Dermis blood vessel endothelial cell (primary cell): Measurements from ENCODE around the gene LGALS3BP. TPM values are rescaled to one million over a fixed set of nuclear protein-coding genes. Genes with fewer than 3 reads are reported as not detected.

Experiments used
- DNase-seq: peaks from one replicate; pipeline ENCODE4 v3.0.0; 2010
- total RNA-seq: library from RNA; depleted of rRNA; stranded (reverse); fragments of >200 nt; gene quantifications from 2 replicates; pipeline ENCODE4 v1.2.3, GENCODE V29; 2014

LGALS3BP gene
- total RNA-seq, 1 donor from 2014 or later: 7.5 TPM

DNA sequence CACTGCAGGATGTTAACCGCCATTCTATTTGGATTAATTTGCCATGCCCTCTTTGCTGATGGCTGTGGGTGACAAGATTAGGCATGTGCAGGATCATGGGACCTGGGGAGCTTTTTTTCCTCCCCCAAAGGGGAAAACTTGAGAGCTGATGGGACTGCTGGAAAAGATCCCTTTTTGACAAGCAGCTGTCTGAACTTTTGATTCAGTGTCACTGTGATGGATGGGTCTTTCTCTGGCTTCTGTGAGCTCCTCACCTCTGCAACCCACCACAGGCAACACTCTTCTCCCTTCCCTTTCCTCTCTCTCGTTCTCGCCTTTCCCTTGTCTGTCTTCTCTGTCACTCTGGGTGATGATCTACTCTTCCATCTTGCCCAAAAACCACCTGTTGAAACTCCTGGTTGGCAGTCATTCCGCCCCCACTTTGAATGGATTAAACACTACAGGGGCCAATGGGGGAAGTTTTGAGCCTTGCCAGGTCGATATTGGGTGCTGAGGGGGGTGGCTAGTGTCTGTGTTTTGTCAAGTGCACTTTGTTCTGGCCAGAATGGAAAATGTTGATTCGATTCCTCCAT, 32.9 kb upstream of the LGALS3BP start:
- no peak for DNase-seq

GRCh38 chr17:79011451-79012147, 31.9 kb upstream of the LGALS3BP start:
- DNase-seq: peak; percentile 84

DNA sequence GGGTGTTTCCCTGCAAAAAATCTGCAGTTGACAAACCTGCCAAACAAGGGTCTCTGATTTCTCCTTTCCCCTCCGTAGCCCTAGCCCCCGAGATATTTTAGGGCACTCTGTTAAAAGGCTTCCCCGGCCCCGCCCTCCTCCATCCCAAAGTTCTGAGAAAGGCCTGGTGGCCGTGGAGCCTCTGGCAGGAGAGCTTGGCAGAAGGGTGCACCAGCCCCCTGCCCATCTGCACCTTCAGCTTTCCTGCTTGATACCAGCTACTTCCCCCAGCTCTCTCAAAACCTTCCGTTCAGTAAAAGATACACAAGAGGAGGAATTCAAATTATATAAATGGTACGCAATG, 30.6 kb upstream of the LGALS3BP start:
- no peak for DNase-seq

- peak; percentile 90 for DNase-seq
These were observed 29.9 kb upstream of the LGALS3BP start, which contains the start of gene CANT1 for GRCh38 chr17:79009397-79010303. Gene CANT1, minus strand, starts transcription at chr17:79009764. Its CDS starts 12,142 bp downstream, at chr17:78997622.

DNA sequence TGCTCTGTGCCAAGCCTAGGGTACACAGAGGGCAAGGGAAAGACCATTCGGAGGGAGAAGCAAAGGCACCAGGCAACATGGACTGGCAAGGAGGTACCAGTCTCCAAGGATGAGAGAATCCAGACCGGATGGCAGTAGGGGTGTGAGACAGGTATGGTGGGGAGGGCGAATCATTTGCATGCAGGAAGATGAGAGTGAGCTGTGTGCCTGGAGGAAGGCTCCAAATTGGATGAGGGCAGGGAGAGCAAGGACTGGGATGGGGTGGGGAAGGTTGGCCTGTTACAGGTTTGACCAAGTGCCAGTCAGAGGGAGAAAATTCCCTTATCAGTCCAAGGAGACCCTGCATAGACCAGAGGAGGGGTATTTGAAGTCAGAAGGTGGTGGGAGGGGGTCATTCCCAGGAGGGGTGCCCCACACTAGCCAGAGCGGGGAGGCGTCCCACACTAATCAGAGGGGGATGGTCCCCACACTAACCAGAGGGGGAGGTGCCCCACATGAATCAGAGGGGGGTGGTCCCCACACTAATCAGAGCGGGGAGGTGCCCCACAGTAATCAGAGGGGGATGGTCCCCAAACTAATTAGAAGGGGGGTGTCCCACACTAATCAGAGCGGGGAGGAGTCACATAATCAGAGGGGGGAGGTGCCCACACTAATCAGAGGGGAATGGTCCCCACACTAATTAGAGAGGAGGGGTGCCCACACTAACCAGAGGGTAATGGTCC, 29.1 kb upstream of the LGALS3BP start:
- DNase-seq: no peak

GRCh38 chr17:79007504-79008381, 28.0 kb upstream of the LGALS3BP start:
- DNase-seq: no peak

GRCh38 chr17:79006794-79007503, 27.2 kb upstream of the LGALS3BP start:
- no peak for DNase-seq

GRCh38 chr17:79006046-79006445, 26.3 kb upstream of the LGALS3BP start:
- no peak for DNase-seq

GRCh38 chr17:79005063-79005861, 25.5 kb upstream of the LGALS3BP start:
- peak; percentile 54 for DNase-seq

DNA sequence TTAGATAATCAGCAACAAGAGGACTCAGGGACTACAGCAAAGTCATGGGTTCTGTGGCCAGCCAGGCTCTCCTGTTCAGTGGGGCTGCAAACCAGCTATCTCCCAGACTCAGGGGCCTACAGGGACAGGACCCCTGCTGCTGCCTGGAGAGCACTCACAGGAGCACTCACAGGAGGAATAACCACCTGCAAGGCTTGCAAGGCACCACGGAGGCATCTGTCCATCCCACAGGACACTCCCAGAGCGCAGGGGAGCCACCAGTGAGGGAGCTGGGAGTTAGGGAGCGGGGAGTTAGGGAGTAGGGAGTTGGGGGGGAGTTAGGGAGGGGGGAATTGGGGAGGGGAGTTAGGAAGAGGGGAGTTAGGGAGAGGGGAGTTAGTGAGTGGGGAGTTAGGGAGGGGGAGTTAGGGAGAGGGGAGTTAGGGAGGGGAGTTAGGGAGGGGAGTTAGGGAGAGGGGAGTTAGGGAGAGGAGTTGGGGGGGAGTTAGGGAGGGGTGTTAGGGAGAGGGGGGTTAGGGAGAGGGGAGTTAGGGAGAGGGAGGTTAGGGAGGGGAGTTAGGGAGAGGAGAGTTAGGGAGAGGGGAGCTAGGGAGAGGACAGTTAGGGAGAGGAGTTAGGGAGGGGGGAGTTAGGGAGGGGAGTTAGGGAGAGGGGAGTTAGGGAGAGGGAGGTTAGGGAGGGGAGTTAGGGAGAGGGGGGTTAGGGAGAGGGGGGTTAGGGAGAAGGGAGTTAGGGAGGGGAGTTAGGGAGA, 24.1 kb upstream of the LGALS3BP start:
- DNase-seq: no peak

GRCh38 chr17:79002796-79003593, 23.3 kb upstream of the LGALS3BP start:
- DNase-seq: no peak

DNA sequence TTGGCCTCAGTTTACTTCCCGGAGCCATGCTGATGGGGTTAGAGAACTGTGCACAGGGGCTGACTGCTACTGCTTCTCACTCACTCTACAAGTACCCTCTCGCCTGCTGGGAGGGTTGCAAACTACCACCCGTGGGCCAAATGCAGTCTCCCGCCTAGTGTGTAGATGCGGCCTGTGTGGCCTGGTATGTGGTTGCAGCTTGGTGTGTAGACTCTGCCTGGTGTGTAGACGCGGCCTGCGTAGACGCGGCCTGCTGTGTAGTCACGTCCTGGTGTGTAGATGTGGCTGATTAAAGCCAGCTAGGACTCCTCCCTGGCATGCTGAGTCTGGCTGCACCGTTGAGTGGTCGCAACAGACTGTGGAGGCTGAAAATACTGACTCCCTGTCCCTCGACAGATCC, 22.6 kb upstream of the LGALS3BP start:
- no peak for DNase-seq

DNA sequence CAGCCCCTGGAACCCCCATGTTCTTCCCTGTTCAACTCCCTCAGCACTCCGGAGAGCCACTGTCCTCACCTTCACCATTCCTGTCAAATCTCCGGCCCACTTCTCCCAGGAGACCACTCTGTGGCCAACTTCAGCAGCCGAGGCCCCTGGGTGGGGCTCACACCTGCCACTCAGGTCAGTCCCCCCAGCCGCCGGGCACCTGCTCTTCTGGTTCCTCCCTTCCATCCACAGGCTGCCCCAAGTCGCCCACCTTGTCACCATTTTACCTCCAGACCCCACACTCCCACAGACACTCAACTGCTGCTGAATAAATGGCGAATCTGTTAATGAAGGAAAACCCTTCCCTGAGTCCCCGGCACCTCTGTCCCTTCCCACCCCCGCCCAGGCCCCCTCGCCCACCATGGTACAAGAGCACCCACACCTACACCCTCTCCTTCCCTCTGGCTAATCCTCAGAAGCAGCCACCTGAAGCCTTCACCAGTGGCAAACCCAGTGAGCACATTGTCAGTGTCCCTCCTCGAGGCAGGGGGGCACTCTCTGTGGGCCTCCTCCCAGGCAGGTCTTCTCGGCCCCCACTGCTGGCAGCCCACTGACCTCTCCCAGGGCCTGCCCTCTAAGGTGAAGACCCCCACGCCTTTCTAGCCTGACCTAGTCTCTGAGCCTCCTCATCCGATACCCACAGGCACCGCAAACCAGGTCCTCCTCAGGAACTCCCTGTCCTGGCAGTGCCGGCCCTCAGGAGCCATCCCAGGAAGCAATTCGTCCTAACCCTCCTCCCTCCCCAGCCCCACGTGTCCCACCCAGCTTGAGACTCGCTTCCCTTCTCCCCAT, 21.7 kb upstream of the LGALS3BP start:
- DNase-seq: no peak

GRCh38 chr17:79000396-79001189, 20.9 kb upstream of the LGALS3BP start:
- DNase-seq: no peak

- DNase-seq: no peak
These were observed 20.2 kb upstream of the LGALS3BP start for GRCh38 chr17:78999947-79000395.

- no peak for DNase-seq
These were observed 19.5 kb upstream of the LGALS3BP start for GRCh38 chr17:78999056-78999768.
